HepG2 (cell line): ENCODE results near the gene HSPA1B. TPM values are rescaled to one million over a fixed set of nuclear protein-coding genes. Genes with fewer than 3 reads are reported as not detected.

Experiments used
- ARID2 ChIP-seq: sonication (generic); formaldehyde crosslinking; IDR thresholded peaks from 2 replicates; pipeline ENCODE4 v1.8.1; 2022; ENCODE audit warnings: mild to moderate bottlenecking, missing genetic modification reagents, borderline replicate concordance
- ISL2 ChIP-seq: sonication (generic); formaldehyde crosslinking; IDR thresholded peaks from 2 replicates; pipeline ENCODE4 v1.5.0; 2020; ENCODE audit warnings: missing genetic modification reagents
- KAT7 ChIP-seq: IDR thresholded peaks from 2 replicates; pipeline ENCODE4 v1.6.1; 2018; ENCODE audit warnings: borderline replicate concordance, missing compliant biosample characterization
- KDM6A ChIP-seq: IDR thresholded peaks from 2 replicates; pipeline ENCODE4 v1.6.1; 2016; ENCODE audit warnings: low read depth
- KLF12 ChIP-seq: sonication (generic); formaldehyde crosslinking; IDR thresholded peaks from 2 replicates; pipeline ENCODE4 v1.4.0; 2020; ENCODE audit warnings: missing genetic modification reagents, borderline replicate concordance
- MAFK ChIP-seq, 2 experiments: IDR thresholded peaks in 1 of 2; conservative IDR thresholded peaks in 1 of 2; 2 replicates each; pipeline ENCODE4 v1.6.1; 2011; ENCODE audit warnings: improper control_type of control experiment in 2 of 2, low read length in 2 of 2
- MLLT10 ChIP-seq: sonication (generic); formaldehyde crosslinking; IDR thresholded peaks from 2 replicates; pipeline ENCODE4 v1.4.0; 2020; ENCODE audit warnings: missing genetic modification reagents
- MYC ChIP-seq: sonication (generic); formaldehyde crosslinking; IDR thresholded peaks from 2 replicates; pipeline ENCODE4 v1.9.0; 2021; ENCODE audit warnings: missing genetic modification reagents, borderline replicate concordance
- NCOA1 ChIP-seq: sonication (generic); formaldehyde crosslinking; IDR thresholded peaks from 2 replicates; pipeline ENCODE4 v1.9.0; 2021; ENCODE audit warnings: missing genetic modification reagents
- NFATC3 ChIP-seq: sonication (generic); formaldehyde crosslinking; IDR thresholded peaks from 2 replicates; pipeline ENCODE4 v1.5.1; 2020; ENCODE audit warnings: mild to moderate bottlenecking, missing genetic modification reagents
- TAF1 ChIP-seq: sonication (generic); formaldehyde crosslinking; IDR thresholded peaks from 2 replicates; pipeline ENCODE4 v1.4.0; 2020; ENCODE audit warnings: missing genetic modification reagents
- TEAD2 ChIP-seq: sonication (generic); formaldehyde crosslinking; IDR thresholded peaks from 2 replicates; pipeline ENCODE4 v1.9.0; 2021; ENCODE audit warnings: missing genetic modification reagents
- ZFP36 ChIP-seq: fragments of 150-350 bp; IDR thresholded peaks from 2 replicates; pipeline ENCODE4 v1.6.1; 2018; ENCODE audit warnings: borderline replicate concordance, low read length, low read depth; ENCODE audit not compliant: partially characterized antibody
- ZMAT5 ChIP-seq: sonication (generic); formaldehyde crosslinking; IDR thresholded peaks from 2 replicates; pipeline ENCODE4 v1.5.0; 2020; ENCODE audit warnings: mild to moderate bottlenecking, low read depth, missing genetic modification reagents, borderline replicate concordance
- ZNF207 ChIP-seq: fragments of 450-650 bp; IDR thresholded peaks from 2 replicates; pipeline ENCODE4 v1.6.1; 2016; ENCODE audit warnings: antibody characterized with exemption, borderline replicate concordance
- ZNF333 ChIP-seq: sonication (generic); formaldehyde crosslinking; IDR thresholded peaks from 2 replicates; pipeline ENCODE4 v1.4.0; 2020; ENCODE audit warnings: mild to moderate bottlenecking, missing genetic modification reagents, borderline replicate concordance
- ZNF441 ChIP-seq: sonication (generic); formaldehyde crosslinking; IDR thresholded peaks from 2 replicates; pipeline ENCODE4 v1.7.0; 2021; ENCODE audit warnings: missing genetic modification reagents, borderline replicate concordance
- ZNF550 ChIP-seq: sonication (generic); formaldehyde crosslinking; IDR thresholded peaks from 2 replicates; pipeline ENCODE4 v1.4.0; 2020; ENCODE audit warnings: mild to moderate bottlenecking, missing genetic modification reagents, borderline replicate concordance
- ZNF558 ChIP-seq: sonication (generic); formaldehyde crosslinking; IDR thresholded peaks from 2 replicates; pipeline ENCODE4 v1.9.0; 2022; ENCODE audit warnings: mild to moderate bottlenecking, missing genetic modification reagents, borderline replicate concordance
- polyA plus RNA-seq, 8 experiments: library from polyadenylated mRNA; depleted of rRNA in 3 of 8; stranded (reverse) in 7 of 8; unstranded in 1 of 8; fragments of >200 nt; fragmentation: Illumina TruSeq in 4 of 8; extraction: Trizol in 4 of 8; gene quantifications; 2 replicates each; pipeline versions ENCODE4 v1.2.1 to v1.2.3, GENCODE V29; 2011 to 2016; ENCODE audit warnings: low read depth in 4 of 8, missing spikeins in 1 of 8, mixed read lengths in 1 of 8; ENCODE audit not compliant: insufficient read depth in 1 of 8
- total RNA-seq, 5 experiments: library from RNA; depleted of rRNA; stranded (reverse); fragments of >200 nt; fragmentation: Illumina TruSeq; extraction: Trizol; gene quantifications; 2 replicates each; pipeline ENCODE4 v1.2.3, GENCODE V29; 2016; ENCODE audit warnings: low read depth in 1 of 5
- TF ChIP-seq, protein P1 (sequence below): sonication (generic); formaldehyde crosslinking; IDR thresholded peaks from 2 replicates; pipeline ENCODE4 v1.8.0; 2022; ENCODE audit warnings: mild to moderate bottlenecking, missing genetic modification reagents
- TF ChIP-seq, protein P2 (sequence below): IDR thresholded peaks from 2 replicates; pipeline ENCODE4 v1.6.1; 2016; ENCODE audit warnings: missing compliant biosample characterization, missing genetic modification reagents, borderline replicate concordance
- TF ChIP-seq, protein P3 (sequence below): sonication (generic); formaldehyde crosslinking; IDR thresholded peaks from 2 replicates; pipeline ENCODE4 v1.8.1; 2023; ENCODE audit warnings: mild to moderate bottlenecking, inconsistent platforms, moderate library complexity, missing genetic modification reagents, borderline replicate concordance
- TF ChIP-seq, protein P4 (sequence below): sonication (generic); formaldehyde crosslinking; IDR thresholded peaks from 2 replicates; pipeline ENCODE4 v1.5.1; 2020; ENCODE audit warnings: missing genetic modification reagents, mild to moderate bottlenecking, borderline replicate concordance

Gene HSPA1B
- total and polyA plus RNA-seq, 2 of the 13 experiments (the other 11 are each of a cell fraction or from before 2014, with no cell fraction given), result 26.0 to 186 TPM

GRCh38 chr6:31815025-31815838 is 12.3 kb upstream of the HSPA1B start, which contains the start of the genes HSPA1A and HSPA1L (continued):
- TF ChIP-seq MYC (CRISPR knock-in tag) (no peak), KDM6A (CRISPR knock-in tag) (no peak), NCOA1 (CRISPR knock-in tag) (no peak), MLLT10 (CRISPR knock-in tag) (no peak), ISL2 (CRISPR knock-in tag) (peak; percentile 19; the same call in 1 of the 2 replicates), NFATC3 (CRISPR knock-in tag) (0 out of 2 replicates have a peak, but pooled peaks have one; percentile 77), KLF12 (CRISPR knock-in tag) (no peak; the same call in 1 of the 2 replicates), MAFK (conservative IDR thresholded peaks at IDR 0.05 in 1 of 2, IDR thresholded peaks at IDR 0.05 in 1 of 2; ENCODE audit: low read length in 2 of 2) (no peak), ZNF333 (CRISPR knock-in tag) (no peak), TEAD2 (CRISPR knock-in tag) (no peak), TAF1 (CRISPR knock-in tag) (peak; percentile 88), ZNF207 (no peak), ZMAT5 (CRISPR knock-in tag) (no peak), ARID2 (CRISPR knock-in tag) (0 out of 2 replicates have a peak, but pooled peaks have one; percentile 37), ZNF550 (CRISPR knock-in tag) (no peak), KAT7 (no peak; the same call in 1 of the 2 replicates), ZFP36 (no peak), ZNF558 (CRISPR knock-in tag) (no peak), ZNF441 (CRISPR knock-in tag) (peak; percentile 34; the same call in 1 of the 2 replicates)
- TF ChIP-seq, protein P1, sequence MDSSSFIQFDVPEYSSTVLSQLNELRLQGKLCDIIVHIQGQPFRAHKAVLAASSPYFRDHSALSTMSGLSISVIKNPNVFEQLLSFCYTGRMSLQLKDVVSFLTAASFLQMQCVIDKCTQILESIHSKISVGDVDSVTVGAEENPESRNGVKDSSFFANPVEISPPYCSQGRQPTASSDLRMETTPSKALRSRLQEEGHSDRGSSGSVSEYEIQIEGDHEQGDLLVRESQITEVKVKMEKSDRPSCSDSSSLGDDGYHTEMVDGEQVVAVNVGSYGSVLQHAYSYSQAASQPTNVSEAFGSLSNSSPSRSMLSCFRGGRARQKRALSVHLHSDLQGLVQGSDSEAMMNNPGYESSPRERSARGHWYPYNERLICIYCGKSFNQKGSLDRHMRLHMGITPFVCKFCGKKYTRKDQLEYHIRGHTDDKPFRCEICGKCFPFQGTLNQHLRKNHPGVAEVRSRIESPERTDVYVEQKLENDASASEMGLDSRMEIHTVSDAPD (CRISPR knock-in tag), result peak; percentile 16; the same call in 1 of the 2 replicates
- TF ChIP-seq, protein P2, sequence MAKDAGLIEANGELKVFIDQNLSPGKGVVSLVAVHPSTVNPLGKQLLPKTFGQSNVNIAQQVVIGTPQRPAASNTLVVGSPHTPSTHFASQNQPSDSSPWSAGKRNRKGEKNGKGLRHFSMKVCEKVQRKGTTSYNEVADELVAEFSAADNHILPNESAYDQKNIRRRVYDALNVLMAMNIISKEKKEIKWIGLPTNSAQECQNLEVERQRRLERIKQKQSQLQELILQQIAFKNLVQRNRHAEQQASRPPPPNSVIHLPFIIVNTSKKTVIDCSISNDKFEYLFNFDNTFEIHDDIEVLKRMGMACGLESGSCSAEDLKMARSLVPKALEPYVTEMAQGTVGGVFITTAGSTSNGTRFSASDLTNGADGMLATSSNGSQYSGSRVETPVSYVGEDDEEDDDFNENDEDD (CRISPR knock-in tag), result 0 out of 2 replicates have a peak, but pooled peaks have one; percentile 25
- TF ChIP-seq, protein P3, sequence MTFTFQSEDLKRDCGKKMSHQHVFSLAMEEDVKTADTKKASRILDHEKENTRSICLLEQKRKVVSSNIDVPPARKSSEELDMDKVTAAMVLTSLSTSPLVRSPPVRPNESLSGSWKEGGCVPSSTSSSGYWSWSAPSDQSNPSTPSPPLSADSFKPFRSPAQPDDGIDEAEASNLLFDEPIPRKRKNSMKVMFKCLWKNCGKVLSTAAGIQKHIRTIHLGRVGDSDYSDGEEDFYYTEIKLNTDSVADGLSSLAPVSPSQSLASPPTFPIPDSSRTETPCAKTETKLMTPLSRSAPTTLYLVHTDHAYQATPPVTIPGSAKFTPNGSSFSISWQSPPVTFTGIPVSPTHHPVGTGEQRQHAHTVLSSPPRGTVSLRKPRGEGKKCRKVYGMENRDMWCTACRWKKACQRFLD, result no peak
- TF ChIP-seq, protein P4, sequence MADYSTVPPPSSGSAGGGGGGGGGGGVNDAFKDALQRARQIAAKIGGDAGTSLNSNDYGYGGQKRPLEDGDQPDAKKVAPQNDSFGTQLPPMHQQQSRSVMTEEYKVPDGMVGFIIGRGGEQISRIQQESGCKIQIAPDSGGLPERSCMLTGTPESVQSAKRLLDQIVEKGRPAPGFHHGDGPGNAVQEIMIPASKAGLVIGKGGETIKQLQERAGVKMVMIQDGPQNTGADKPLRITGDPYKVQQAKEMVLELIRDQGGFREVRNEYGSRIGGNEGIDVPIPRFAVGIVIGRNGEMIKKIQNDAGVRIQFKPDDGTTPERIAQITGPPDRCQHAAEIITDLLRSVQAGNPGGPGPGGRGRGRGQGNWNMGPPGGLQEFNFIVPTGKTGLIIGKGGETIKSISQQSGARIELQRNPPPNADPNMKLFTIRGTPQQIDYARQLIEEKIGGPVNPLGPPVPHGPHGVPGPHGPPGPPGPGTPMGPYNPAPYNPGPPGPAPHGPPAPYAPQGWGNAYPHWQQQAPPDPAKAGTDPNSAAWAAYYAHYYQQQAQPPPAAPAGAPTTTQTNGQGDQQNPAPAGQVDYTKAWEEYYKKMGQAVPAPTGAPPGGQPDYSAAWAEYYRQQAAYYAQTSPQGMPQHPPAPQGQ, result no peak
